HG02571 (cell line): ENCODE results near the gene PLXNC1.

Experiments used
- ATAC-seq: cut with Tn5 transposase; IDR thresholded peaks from one replicate; pipeline ENCODE4 v1.9.1; 2021; ENCODE audit warnings: mild to moderate bottlenecking, moderate library complexity; ENCODE audit not compliant: unreplicated experiment

The PLXNC1 gene

DNA sequence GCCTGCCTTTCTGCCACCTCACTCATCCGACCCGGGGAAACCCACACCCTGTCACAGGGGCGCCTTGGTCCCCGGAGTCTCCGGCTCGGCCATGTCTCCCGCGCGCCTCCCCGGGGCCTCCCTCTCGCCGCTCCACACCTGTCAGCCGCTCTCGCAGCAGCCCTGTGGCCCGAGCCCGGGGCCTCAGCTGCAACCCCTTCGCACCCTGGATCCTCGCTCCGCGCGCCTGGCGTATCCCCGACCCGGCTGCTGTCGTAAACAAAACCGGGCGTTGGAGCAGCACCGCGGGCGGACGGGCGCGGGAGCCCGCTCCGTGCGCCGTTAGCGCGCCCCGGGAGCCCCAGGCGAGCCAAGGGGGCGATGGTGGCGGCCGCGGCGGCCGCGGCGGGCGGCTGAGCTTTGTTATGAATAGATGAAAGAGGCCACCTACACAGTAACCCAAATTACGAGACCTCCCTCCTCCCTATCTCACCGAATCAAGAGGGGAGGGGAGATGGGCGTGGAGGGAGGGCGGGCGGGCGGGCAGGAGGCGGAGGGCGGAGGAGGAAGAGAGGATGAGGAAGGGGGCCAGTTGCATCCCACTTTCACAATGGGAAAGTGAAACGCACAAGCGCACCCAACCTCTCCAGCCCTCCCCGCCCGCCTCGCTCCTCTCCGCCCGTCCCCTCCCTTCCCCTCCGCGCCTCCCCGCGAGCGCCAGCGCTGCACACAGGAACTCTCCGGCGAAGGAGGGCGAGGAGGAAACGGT, at the start of gene PLXNC1:
TSS of gene PLXNC1 (plus strand) at position 587 of the 748 bp plus-strand sequence. CDS start 395 bp downstream, outside the sequence.
- peak; percentile 33 for ATAC-seq

DNA sequence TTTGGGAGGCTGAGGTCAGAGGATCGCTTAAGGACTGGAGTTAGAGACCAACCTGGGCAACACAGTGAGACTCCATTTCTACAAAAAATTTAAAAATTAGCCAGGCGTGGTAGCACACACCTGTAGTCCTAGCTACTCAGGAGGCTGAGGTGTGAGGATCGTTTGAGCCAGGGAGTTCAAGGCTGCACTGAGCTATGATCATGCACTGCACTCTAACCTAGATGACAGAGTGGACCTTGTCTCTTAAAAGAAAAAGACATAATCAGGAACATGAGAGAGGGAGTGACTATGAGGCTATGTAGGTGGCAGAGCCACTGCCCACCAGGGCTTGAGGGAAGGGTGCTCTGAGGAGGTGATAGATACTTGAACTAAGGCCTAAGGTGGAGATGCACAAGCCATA, 49.2 kb upstream of the PLXNC1 start:
- no peak for ATAC-seq

DNA sequence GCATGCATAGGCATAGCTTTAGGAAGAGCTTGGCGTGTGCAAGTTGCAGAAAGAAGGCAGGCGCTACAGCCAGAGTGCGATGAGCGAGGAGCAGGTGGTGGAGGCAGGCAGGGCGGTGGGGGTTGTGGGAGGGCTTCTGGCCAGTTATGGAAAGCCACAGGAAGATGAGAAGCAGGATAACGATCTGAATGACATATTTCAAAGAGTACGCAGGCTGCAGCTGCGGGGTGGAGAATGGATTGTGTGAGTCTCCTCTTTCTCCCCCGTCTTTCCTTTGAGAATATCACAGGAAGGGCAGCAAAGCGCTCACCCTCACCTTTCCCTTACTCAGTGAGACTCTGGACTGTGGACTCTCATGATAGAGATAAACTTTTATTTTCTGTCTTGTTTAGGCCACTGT, 48.7 kb upstream of the PLXNC1 start:
- ATAC-seq: no peak

DNA sequence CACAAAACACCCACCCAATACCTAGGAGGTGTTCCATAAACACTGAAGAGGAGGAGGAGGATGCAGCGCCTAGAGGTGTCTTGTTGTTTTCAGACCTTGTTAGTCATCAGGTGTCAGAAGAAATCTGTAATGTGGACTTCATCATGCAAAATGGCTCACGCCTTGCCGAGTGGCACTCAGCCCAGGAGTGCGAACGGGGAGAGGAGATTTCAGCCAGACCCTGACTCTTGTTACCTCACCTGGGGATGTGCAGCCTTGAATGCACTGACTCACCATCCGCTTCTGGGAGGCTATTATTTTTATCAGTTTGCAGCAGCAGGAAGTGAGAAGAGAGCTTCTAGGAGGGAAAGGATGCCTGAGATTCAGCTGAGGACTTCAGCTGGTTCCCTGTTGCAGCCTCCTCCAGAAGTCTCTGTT, 48.2 kb upstream of the PLXNC1 start:
- ATAC-seq: no peak

DNA sequence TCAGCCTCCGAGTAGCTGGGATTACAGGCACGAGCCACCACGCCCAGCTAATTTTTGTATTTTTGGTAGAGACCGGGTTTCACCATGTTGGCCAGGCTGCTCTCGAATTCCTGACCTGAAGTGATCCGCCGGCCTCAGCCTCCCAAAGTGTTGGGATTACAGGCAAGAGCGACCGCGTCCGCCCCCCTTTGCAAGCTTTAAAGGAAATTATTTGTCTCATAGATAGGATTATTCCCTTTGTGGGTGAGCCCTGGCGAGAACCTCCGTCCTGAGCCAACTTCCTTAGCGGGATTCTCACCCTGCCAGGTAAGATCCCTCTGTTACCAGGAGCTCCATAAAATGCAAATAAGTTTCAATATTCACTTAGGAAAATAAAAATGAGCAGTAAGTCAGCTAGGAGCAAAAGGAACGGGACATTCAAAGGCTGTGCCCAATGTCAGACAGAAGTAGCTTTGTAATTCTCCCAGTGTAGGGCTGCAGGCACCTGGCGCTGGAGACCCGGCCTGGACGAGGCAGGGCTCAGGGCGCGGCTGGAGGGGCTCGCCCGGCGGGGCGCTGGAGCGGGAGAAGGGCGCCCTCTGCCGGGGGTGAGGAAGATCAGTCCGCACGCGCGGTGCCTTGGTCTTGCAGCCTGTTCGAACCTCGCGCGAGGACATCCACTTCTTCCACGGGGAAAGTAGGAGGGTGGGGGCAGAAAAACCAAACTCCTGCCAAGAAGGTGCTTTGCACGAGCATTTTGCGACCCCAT, 47.2 kb upstream of the PLXNC1 start:
- peak; percentile 64 for ATAC-seq

DNA sequence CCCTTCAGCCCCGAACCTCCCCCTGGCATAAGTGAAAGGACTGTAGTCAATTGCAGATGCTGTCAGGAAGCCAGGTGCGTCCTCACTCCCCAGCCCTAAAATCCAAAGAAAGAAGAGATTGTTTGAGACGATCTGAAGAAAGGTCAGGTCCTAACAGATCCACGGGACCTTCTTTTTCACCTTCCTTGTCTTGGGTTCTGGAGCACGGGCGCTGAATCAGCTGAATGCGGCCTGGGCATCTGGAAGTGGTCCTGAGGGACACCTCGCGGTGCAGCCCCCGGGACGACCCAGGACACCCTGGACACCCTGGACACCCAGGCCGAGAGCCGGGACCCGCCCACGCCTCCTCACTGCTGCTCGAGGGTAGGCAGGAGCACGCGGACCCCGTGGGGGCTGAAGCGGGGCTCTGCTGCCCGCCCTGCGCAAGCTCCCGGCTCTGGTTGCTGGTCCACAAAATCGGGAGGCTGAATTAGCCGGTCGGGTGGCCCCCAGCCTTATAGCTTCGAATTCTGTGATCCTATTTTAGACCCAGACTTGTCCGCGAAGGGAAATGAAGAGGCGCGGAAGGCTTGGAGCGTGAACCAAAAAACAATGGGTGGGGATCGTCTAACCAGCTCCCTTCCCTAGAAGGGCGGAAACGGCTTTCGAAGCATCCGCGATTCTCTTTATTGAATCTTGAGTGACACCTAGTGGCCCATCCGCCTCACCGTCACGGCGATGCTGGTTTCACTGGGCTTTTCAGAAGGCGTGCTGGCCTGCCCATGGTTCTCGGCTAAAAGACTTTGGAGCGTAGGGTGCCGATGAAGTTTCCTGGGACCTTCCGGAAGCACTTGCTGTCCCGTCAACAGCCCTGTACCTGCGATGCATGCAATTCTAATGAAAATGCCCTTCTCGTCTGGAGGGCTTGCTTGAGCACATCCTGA, 46.4 kb upstream of the PLXNC1 start:
- ATAC-seq: peak; percentile 80

DNA sequence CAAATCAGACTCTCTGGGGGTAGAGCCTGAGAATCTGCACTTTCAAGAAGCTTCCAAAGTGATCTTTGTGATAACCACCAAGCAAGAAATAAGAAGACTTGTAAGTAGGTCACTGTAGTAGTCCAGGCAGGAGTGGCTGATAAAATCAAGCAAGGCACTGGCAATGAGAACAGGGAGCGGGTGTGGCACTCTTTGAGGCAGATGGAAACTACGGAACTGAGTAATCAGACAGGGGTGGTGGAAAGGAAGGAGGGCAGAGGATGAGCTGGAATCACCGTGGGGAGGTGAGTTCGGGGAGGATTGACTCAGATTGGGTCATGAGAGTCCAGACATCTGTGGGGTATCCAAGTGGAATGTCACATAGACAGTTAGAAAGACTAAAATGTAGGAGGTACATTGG, 44.4 kb upstream of the PLXNC1 start:
- no peak for ATAC-seq

DNA sequence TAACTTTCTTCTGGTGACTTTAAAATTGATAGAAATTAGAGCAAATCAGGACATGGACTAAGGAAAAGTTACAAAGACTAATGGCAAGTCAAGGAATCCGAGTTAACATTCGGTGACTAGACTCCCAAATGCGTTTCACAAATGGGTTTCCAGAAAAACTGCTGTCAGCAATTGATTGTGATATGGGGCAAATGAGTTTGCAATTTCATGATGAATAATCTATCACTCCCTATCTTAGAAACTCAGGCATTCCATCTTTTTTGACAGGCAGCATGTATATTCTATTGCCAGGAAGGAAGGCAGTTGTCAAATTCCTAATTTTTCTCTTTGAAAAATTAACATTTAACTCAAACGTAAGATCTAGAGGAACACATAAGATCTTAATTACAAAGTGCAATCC, 40.5 kb upstream of the PLXNC1 start:
- no peak for ATAC-seq

DNA sequence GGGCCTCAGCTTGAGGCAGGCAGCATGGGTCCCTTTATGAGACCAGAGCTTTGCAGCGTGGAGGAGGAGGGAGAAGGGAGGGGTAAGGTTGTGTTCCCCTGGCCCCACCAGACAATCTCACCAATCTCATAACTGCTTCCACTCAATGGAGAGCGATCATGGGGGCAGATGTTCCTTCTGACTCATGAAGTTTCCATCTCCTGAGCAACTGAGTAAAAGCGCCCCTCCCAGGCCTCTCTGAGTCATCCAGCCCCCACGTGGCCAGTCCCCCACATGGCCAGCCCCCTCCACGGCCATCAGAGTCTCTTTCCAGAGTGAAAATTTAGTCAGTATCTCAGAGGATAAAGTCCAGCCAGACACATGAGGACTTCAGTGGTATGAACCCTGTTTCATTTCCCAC, 39.2 kb upstream of the PLXNC1 start:
- peak; percentile 48 for ATAC-seq

DNA sequence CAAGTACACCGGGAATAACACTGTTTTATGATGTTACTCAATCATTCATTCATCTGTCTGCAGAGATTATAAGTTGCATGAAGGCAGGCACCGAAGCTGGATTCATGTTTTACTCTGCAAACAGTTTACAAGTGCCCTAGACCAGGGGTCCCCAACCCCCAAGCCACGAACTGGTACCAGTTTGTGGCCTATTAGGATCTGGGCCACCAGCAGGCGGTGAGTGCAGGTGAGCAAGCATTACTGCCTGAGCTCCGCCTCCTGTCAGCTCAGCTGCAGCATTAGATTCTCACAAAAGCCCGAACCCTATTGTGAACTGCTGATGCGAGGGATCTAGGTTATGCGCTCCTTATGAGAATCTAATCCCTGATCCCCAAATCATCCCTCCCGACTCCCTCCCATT, 38.1 kb upstream of the PLXNC1 start:
- ATAC-seq: no peak

DNA sequence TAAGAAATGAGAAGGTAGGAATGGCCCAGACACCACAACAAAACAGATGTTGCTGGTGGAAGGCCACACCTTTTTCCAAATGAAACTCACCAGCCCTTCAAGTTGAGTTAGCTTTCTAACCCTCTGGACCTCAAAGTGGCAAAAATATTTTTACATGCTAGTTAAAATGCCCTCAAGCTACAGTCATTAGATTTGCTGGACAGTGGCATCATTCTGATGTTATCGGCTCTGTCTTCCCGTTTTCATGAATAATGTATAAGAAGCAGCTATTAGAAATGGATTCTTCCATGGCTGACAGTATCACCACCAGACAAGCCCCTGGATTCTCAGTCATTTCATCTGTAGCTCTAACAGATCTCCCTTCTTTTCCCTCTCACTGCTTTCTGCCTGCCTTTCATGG, 37.1 kb upstream of the PLXNC1 start:
- ATAC-seq: no peak

DNA sequence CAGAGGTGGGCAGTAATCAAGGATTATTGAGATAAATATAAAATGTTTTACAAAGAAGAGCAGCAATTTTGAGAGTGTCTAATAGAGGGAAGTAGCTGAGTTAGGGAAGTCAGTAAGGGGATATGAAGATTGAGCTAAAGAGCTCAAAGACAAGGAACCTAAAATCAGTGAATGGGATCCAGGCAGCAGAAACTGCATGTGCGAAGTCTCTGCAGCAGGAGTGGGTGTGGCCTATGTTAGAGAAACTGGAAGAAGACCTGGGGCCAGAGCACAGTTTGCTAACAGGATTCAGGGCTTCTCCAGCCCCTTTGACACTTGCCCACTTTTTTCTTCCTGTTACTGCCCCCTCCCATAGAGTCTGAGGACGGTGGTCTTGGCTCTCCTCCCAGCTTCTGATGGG, 36.3 kb upstream of the PLXNC1 start:
- no peak for ATAC-seq

DNA sequence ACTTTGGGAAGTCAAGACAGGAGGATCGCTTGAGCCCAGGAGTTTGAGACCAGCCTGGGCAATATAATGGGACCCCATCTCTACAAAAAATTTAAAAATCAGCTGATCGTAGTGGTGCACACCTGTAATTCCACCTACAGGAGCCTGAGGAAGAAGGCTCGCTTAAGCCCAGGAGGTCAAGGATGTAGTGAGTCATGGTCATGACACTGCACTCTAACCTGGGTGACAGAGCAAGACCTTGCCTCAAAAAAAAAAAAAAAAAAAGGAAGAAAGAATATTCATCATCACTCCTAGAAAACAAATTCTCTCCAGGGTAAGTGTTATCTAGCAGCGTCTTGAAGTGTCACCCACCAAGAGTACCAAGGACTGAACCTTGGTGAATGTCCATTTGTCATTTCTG, 34.2 kb upstream of the PLXNC1 start:
- no peak for ATAC-seq

DNA sequence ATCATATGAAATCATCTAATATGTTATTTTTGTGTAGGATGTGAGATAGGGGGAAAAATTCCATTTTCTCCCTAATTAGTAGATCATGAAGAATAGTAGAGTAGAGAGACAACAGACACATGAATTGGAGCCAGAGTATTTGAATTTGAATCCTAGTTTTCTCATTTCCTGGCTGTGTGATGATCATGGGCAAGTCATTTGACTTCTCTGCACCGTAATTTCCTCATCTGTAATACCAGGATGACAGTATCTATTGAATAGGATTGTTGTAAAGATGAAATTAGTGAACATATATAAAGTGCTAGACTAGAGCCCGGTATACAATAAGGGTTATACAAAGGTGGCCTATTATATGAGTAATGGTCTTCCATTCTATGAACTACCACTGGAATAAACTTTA, 32.2 kb upstream of the PLXNC1 start:
- no peak for ATAC-seq

DNA sequence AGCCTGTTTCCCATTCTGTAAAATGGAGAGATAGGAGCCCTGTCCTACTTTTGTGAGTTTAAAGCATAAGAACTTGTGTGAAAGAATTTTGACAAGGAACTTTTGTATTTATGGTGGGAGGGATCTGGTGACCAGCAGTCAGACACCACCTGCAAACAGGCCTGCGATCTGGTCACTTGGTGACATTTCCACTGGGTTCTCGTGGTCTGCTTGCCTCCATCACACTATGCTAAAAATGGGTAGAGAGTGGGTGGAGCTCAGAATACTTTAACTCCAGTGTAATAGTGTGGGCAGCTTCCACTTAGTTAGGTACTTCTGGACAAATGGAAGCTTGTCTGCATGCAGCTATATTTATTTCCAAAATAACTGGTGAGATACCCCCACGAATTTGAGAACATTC, 26.5 kb upstream of the PLXNC1 start:
- no peak for ATAC-seq

DNA sequence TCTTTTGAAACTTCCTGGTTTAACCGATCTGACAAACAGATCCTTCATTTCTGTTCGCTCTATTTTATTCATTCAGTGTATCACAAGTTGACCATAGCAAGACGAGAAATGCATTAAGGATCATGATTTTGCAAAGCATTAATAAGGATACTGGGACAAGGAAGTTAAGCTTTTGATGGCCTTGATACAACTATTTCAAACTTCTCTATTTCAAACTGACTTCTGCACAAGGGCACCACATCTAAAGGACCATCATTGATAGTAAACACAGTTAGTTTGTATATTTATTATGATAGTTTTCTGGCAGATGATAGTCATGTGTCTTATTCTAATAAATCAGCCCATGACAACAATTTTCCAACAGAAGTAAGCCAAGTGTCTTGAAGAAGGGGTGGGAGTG, 25.8 kb upstream of the PLXNC1 start:
- ATAC-seq: no peak

DNA sequence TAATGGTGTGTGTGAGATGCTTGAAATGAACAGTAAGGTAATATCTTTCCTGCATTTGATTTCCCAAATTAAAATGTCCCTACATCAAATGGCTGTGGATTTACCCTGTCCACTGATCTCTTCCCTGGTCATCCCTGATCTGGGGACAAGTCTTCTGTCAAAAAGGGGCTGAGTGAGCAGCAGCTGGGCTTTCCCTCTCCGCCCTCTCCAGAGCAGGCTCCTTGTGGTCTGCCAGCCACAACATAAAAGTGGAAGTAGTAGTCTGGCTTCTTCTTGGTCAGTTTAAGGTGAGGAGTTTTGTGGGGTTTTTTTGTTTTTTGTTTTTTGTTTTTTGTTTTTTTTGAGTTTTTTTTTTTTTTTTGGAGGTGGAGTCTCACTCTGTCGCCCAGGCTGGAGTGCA, 25.2 kb upstream of the PLXNC1 start:
- ATAC-seq: no peak

DNA sequence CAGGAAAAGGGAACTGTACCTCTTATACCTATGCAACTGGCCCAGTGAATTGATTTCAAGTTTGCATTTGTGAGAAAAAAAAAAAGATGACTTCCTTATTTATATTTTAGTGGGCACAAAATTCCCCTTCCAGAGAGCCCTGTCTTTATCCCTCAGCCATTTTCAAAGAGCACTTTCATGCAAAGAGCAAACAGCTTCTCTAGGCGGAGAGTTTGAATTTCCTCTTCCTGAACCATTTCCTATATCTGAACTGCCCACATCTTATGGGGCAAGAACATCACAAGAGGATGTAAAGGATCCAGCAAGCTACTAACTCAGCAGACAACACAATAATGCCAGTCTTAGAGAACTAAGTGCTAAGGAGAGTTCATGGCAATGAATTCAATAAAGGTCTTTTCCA, 22.3 kb upstream of the PLXNC1 start:
- no peak for ATAC-seq

DNA sequence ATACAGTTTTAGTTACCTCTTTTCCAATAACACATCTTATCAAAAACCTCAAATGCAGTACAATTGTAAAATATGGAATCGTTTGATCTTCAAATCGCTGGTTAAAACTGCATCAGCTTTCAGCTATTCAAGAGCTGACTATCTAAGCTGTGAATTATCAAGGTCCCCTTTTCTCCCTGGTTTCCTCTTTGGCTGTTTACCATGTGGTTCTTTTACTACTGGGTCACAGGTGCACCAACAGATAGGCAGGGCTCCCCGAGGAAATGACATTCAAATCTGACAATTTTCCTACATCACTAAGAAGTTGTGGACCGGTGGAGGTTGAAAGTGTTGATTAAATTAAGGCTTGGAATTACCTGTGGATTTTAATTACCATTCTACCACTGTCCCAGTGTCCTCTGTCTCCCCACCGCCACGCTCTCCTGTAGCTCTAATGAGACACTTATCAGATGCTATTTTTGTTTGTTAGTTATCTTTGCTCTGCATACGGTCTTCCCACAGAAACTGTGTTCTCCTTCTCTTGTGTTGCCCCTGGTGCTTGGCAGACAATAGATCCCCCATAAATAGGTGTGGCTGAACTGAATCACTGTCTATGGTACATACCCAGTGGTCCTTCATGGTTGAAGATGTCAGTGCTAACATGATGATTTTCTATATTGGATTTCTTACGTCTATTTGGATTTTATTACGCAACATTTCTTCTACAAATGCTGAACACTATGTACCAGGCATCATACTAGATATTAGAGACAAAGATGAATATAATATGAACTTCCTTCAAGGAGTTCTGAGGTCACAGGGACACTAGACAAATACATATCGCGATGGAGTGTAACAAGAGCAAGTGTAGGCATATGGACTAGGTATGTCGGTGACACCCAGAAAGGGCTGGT, 20.9 kb upstream of the PLXNC1 start:
- no peak for ATAC-seq

DNA sequence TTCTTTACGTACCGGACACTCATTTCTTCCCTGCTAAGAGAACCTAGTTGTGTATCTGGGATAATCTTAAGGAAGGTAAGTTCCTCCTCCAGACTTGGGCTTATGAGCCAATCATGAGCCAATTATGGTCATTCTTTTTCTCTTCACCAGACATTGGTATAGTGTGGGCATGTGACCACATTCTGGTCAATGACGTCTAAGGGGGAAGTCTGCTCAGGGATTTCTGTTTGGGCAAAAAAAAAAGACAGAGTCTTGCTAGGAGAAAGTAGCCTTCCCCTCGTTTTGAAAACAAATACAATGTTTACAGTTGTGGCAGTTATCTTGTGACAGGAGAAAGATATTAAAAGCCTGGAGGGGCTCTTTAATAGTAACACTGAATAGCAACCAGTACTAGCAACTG, 20.1 kb upstream of the PLXNC1 start:
- ATAC-seq: no peak
